GM12891 (cell line): ENCODE data around the gene NDE1.

Source experiments
- PAX5 ChIP-seq: IDR thresholded peaks from 2 replicates; pipeline ENCODE4 v1.6.1; 2011; ENCODE audit warnings: low read length, moderate library complexity, mild to moderate bottlenecking; ENCODE audit not compliant: insufficient read depth, severe bottlenecking
- POLR2A ChIP-seq: IDR thresholded peaks from 2 replicates; pipeline ENCODE4 v1.6.1; 2011; ENCODE audit warnings: low read depth, low read length, control low read depth
- POLR2AphosphoS5 ChIP-seq: IDR thresholded peaks from 2 replicates; pipeline ENCODE4 v1.6.1; 2011; ENCODE audit warnings: low read depth, low read length, control low read depth
- POU2F2 ChIP-seq: IDR thresholded peaks from 2 replicates; pipeline ENCODE4 v1.6.1; 2011; ENCODE audit warnings: low read depth, mild to moderate bottlenecking, control low read depth, low read length, moderate library complexity
- SPI1 ChIP-seq: IDR thresholded peaks from 2 replicates; pipeline ENCODE4 v1.6.1; 2011; ENCODE audit warnings: low read depth, low read length, control low read depth
- TAF1 ChIP-seq: IDR thresholded peaks from 2 replicates; pipeline ENCODE4 v1.6.1; 2011; ENCODE audit warnings: low read depth, low read length, control low read depth

GRCh38 chr16:15639061-15639568 lies 10.9 kb upstream of the NDE1 start:
- TF ChIP-seq PAX5 (peak; percentile 50), POLR2AphosphoS5 (no peak), POLR2A (no peak), TAF1 (no peak), SPI1 (peak; percentile 93), POU2F2 (no peak)
